GM08714 (cell line): ENCODE results near the gene TEKT5.

Experiments used
- H3K4me3 ChIP-seq: fragments of 200-500 bp; sonication (Bioruptor generic); 2 replicates; pipeline ENCODE4 v1.5.1; 2014; ENCODE audit warnings: mild to moderate bottlenecking, low read length, inconsistent platforms
- ZNF274 ChIP-seq: IDR thresholded peaks from 2 replicates; pipeline ENCODE4 v1.6.1; 2012; ENCODE audit warnings: mild to moderate bottlenecking, low read depth, low read length

TEKT5 gene

GRCh38 chr16:10605636-10606035 lies 89.1 kb downstream of the TEKT5 start:
- no peak for TF ChIP-seq ZNF274
- H3K4me3 ChIP-seq: no peak overlapping the region

GRCh38 chr16:10601444-10602408 lies 93.0 kb downstream of the TEKT5 start:
- H3K4me3 ChIP-seq: no peak overlapping the region
- no peak for TF ChIP-seq ZNF274

GRCh38 chr16:10600782-10601443 lies 93.8 kb downstream of the TEKT5 start:
- no peak overlapping the region for H3K4me3 ChIP-seq
- no peak for TF ChIP-seq ZNF274

- H3K4me3 ChIP-seq: no peak overlapping the region
- TF ChIP-seq ZNF274: no peak
Observed at GRCh38 chr16:10599626-10600025, 95.1 kb downstream of the TEKT5 start.

GRCh38 chr16:10598157-10598556 lies 96.6 kb downstream of the TEKT5 start:
- TF ChIP-seq ZNF274: no peak

GRCh38 chr16:10597187-10597601 lies 97.5 kb downstream of the TEKT5 start:
- H3K4me3 ChIP-seq: no peak overlapping the region
- TF ChIP-seq ZNF274: no peak

More at GRCh38 chr16:10598157-10598556, 96.6 kb downstream of the TEKT5 start:
- H3K4me3 ChIP-seq: no peak overlapping the region

GRCh38 chr16:10594312-10594950 lies 100.3 kb downstream of the TEKT5 start:
- no peak for TF ChIP-seq ZNF274
- no peak overlapping the region for H3K4me3 ChIP-seq

GRCh38 chr16:10592611-10593010 lies 102.1 kb downstream of the TEKT5 start:
- no peak for TF ChIP-seq ZNF274

GRCh38 chr16:10590342-10590741 lies 104.4 kb downstream of the TEKT5 start:
- TF ChIP-seq ZNF274: no peak
- H3K4me3 ChIP-seq: no peak overlapping the region

More at GRCh38 chr16:10592611-10593010, 102.1 kb downstream of the TEKT5 start:
- no peak overlapping the region for H3K4me3 ChIP-seq

GRCh38 chr16:10589109-10589508 lies 105.6 kb downstream of the TEKT5 start:
- H3K4me3 ChIP-seq: no peak overlapping the region
- TF ChIP-seq ZNF274: no peak

GRCh38 chr16:10587622-10588021 lies 107.1 kb downstream of the TEKT5 start:
- no peak overlapping the region for H3K4me3 ChIP-seq
- TF ChIP-seq ZNF274: no peak

GRCh38 chr16:10584981-10585438 lies 109.7 kb downstream of the TEKT5 start:
- no peak for TF ChIP-seq ZNF274
- no peak overlapping the region for H3K4me3 ChIP-seq

GRCh38 chr16:10583269-10583668 lies 111.5 kb downstream of the TEKT5 start:
- no peak for TF ChIP-seq ZNF274
- H3K4me3 ChIP-seq: no peak overlapping the region

GRCh38 chr16:10581507-10581906 lies 113.2 kb downstream of the TEKT5 start:
- TF ChIP-seq ZNF274: no peak
- H3K4me3 ChIP-seq: no peak overlapping the region
